ENCODE data around the gene TAF3. TPM values are rescaled to one million over a fixed set of nuclear protein-coding genes. Genes with fewer than 3 reads are reported as not detected.
"Not testable (repeated sequence)": the region's sequence is repeated elsewhere in the genome, so short reads cannot be mapped to it uniquely, and the experiment has no call there.

Gene TAF3
- total RNA-seq, 1 donor from 2014 or later: 11.8 TPM

DNA sequence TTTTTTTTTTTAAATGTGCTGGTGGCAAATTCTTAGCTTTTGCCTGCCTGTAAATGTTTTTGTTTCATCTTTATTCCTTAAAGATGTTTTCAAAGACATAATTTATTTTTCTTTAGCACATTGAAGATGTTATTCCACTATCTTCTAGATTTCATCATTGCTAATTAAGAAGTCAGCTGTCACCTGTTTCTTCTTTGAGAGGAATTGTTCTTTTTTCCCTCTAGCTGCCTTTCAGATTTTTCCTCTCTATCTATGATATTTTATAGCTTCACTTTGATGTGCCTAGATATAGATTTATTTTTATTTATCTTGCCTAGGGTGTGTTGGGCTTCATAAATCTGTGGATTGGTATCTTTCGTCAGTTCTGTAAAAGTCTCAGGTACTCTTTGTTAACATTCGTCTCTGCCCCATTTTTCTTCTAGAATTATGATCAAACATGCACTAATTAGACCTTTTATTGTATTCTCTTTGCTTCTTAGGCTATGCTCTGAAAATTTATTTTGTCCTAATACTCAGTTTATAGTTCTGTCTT is 186.2 kb downstream of the TAF3 start:
- intact Hi-C loops (cut with DNase I): no loop called here
- ATAC-seq (no peak), DNase-seq (ENCODE audit: missing footprints) (no peak)

DNA sequence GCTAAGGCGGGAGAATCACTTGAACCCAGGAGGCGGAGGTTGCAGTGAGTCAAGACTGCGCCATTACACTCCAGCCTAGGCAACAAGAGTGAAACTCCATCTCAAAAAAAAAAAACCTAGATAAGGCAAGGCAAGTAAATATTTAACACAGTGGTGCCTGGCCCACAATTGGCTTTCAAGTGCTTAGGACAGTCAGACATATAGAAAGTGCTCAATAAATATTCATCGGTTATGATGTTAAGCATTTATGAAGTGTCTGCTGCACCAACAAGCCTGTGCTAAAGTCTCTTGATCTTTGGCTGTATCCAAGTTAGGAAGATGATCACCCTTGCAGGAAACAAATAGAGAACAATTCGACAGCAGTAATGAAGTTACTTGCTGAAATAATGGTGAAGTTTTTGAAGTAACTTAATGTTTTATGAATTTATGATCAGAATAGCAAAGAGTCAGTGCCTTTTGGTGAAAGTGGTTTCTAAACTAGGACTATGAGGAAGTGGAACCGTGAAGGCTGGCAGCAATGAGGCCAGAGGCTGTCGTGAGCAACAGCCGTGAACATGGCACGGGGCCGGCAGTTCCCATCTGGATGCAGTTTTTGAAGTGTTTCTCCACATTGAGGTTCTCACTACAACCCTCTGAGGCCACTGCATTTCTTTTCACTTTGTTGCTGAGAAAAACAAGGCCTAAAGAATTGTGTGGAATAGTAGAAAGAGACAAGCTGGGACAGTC is 188.1 kb downstream of the TAF3 start:
- intact Hi-C loops (cut with DNase I): no loop called here
- no peak for ATAC-seq

DNA sequence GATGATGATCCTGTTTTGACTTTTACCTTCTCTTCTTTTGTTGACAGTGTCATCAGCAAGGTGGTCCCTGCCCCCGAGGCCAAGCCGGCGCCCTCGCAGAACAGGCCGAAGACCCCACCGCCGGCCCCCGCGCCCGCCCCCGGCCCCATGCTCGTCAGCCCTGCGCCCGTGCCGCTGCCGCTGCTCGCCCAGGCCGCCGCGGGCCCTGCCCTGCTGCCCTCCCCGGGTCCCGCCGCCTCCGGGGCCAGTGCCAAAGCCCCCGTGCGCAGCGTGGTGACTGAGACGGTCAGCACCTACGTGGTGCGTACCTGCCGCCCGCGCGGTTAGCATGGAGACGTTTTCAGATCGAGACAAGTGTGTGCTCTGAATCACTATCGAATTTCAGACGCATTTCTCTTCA is 190.7 kb downstream of the TAF3 start:
- intact Hi-C loops (cut with DNase I): no loop called here
- ATAC-seq (no peak), DNase-seq (ENCODE audit: missing footprints) (no peak)

More for the DNA sequence above, 188.1 kb downstream of the TAF3 start:
- DNase-seq (ENCODE audit: missing footprints): no peak

DNA sequence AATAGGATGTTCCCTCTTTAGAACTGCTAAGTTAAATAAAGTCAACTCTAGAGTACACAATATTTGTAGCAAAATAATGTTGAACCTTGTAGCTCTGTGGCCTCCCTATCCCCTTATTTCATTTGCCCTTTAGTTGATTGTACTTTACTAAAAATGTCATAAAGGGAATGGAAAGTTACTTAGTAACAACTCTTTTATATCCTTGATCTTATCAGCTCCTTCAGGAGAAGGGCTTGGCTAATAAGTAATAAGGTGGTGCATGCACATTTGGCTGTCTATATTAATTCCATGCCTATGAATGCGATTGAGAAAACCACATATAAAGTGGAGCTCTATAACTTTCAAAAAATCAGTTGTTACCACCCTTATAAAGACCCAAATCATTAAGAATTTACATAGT is 194.7 kb downstream of the TAF3 start:
- intact Hi-C loops (cut with DNase I): no loop called here
- ATAC-seq: no peak

DNA sequence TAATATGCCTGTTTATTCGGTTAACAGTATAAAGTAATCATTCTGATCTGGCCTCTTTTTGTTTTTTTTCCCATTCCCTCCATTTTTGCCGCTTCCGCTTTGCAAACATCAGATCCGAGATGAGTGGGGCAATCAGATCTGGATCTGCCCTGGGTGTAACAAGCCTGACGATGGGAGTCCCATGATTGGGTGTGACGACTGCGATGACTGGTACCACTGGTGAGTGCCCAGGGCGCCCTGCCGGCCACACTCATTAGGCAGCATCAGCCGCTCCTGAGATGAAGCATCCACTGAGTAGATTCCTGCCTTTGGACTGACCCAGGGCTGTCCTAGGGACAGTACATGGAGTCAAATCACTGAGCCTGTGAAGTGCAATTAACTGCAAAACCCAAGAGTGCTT is 195.3 kb downstream of the TAF3 start:
- no peak for ATAC-seq
- no peak for DNase-seq (ENCODE audit: missing footprints)
- intact Hi-C loops (cut with DNase I): no loop called here

More for the DNA sequence above, 194.7 kb downstream of the TAF3 start:
- no peak for DNase-seq (ENCODE audit: missing footprints)

DNA sequence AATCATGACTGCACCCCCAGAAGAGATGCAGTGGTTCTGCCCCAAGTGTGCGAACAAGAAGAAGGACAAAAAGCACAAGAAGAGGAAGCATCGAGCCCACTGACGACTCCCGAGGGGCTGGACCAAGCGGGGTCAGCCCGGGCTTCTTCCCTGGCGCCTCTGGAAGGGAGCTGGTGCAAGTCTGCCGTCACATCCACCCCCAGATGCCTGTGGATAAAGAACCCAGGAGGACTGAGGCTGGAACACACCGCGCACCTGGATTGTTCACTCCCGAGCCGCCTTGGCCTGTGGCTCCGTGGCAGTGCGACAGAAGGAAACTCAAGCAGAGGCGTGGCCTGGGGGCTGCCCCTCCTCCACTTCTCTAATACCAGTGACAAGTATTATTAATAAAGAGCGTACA is 196.3 kb downstream of the TAF3 start:
- DNase-seq (ENCODE audit: missing footprints) (no peak), ATAC-seq (no peak)
- intact Hi-C loops (cut with DNase I): no loop called here

DNA sequence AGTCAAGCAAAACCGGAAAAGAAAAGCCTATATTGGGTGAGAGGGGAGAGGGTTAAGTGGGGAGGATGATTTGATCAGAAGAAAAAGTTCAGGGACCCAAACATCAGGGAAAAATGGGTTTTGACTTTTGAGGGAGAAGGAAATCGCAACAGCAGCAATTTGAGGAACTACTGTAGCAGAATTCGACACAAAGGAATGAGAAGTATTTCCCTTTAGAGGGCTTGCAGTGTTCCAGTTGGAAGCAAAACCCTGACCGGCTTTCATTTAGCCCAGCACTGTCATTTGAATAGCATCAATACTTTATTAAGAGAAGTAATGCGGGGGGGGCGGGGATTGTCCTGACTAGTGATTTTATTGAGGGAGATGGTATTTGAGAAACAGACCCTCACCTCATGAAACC is 199.0 kb downstream of the TAF3 start:
- no peak for DNase-seq (ENCODE audit: missing footprints)
- intact Hi-C loops (cut with DNase I): no loop called here

DNA sequence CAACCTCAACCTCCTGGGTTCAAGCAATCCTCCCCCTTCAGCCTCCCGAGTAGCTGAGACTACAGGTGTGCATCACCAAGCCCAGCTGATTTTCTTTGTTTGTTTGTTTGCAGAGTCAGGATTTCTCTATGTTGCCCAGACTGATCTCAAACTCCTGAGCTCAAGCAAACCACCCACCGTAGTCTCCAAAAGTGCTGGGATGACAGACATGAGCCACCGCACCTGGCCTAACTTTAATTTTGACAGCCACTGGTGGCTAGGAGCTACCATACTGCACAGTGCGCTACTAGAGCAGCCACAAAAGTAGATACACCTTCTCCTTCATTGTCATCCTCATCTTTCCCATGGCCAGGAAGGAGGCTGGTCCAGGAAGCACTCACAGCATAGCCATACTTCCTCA is 205.0 kb downstream of the TAF3 start:
- no peak for DNase-seq (ENCODE audit: missing footprints)
- intact Hi-C loops (cut with DNase I): no loop called here

More for the DNA sequence above, 199.0 kb downstream of the TAF3 start:
- ATAC-seq: no peak

DNA sequence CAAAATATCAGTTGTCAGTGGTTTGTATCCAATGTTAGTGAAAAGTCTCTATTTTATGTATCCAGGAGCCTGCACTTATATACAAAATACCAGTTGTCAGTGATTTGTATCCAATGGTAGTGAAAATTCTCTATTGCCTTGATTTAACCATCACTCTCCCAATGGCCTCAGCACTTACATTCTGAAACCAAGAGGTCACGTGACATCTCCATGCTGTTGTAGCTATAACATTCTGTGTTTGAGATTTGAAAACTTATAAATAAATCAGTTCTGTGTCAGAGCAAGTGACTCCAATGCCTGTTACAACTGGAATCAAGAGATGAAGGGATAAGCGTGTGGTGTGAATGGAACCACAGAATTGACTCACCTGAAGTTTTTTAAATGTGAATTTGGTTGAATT is 205.5 kb downstream of the TAF3 start:
- intact Hi-C loops (cut with DNase I): no loop called here
- ATAC-seq: no peak
- DNase-seq (ENCODE audit: missing footprints): no peak

More for the DNA sequence above, 205.0 kb downstream of the TAF3 start:
- ATAC-seq: no peak

DNA sequence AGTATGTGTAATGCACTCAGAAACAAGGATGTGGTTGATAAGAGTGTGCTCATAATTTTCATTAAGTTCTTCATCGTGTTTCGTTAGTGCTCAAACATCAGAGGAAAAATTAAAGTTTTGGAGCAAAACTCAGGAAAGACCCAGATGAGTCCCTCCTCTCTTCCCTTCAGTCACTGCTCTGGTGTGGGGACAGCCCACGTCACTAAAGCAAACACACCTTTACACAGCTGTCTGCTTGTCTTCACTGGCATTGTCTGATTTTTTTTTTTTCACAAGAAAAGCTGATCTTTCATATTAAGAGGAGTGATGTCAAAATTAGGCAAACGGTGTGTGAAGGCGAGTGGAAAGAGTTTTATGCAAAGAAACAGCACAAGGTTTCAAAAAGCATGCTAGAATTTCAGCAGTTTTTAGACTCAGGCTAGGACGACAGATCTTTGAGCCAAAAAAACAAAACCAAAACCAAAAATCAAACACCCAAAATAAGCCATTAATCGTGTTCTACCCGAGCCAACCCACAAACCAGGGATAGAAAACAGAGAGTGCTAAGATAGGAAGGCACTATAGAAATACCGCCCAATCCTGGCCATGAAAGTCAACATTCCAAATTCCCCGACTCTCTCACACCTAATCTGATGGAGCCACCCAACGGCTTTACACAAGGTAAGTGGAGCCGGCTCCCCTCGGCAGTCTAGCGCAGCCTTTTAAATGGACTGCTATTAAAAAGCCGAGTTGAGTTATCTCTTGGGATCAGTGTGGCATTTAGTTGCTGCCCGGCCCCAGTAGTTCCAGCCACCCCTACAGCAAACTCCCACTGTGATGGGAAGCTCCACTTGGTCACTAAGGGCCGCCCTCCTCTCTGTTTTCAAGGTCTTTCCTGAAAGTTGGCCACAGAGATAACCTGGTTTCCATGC is 208.3 kb downstream of the TAF3 start:
- intact Hi-C loops (cut with DNase I): no loop called here
- ATAC-seq (no peak), DNase-seq (ENCODE audit: missing footprints) (no peak)

DNA sequence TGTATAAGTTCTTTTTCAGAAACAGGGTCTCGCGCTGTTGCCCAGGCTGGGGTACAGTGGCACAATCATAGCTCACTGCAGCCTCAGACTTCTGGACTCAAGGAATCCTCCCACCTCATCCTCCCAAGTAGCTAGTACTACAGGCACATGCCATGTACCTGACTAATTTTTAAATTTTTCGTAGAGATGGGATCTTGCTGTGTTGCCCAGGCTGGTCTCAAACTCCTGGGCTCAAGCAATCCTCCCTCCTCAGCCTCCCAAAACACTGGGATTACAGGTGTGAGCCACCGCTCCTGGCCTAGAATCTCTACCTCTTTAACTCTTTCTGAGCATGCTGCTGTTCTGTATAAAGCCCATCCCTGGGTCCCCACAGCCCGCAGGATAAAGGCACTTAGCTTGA is 212.9 kb downstream of the TAF3 start:
- intact Hi-C loops (cut with DNase I); DNase-seq (ENCODE audit: missing footprints); ATAC-seq: not testable (repeated sequence)

DNA sequence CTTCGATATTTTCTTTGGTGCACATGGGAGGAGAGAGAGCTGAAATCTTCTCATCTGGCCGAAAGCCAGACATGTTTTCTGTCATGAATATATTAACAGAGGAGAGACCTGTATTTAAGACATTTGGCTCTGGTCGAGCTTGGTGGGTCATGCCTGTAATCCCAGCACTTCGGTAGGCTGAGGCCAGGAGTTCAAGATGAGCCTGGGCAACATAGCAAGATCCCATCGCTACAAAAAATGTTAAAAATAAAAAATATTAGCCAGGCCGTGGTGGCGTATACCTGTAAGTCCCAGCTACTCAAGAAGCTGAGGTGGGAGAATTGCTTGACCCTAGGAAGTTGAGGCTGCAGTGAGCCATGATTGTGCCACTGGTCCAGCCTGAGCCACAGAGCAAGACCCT is 214.3 kb downstream of the TAF3 start:
- ATAC-seq (no peak), DNase-seq (ENCODE audit: missing footprints) (no peak)
- intact Hi-C loops (cut with DNase I): no loop called here

DNA sequence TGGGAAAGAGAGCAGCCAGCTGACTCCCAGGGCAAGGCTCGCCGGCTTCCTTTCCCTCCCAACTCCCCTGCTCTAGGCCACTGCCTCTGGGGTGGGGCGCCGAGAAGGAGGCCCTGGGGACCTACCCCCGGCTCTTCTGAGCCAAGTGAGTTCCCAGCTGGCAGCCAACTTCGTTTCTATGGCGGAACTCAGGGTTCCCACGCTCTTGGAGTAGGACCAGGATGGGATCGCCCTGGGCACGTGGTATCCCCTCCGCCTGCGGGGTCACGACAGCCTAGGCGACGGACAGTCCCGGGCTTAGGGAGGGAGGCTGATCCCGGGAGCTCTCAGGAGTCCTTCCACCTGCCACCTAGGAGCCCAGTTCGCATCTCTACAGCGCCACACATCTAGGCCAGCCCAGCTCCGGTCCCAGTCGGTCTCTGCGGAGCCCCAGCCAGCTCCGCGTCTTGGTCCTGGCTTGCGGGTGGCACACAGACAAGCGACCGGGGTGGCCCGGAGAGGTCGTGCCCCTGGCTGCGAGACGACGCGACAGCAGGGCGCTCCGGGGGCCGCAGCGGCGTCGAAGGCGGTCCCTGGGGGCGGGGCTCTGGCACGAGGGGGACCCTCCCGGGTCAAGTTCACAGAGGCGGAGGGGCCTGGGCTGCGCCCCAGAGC is 215.6 kb downstream of the TAF3 start:
- intact Hi-C loops (cut with DNase I): no loop called here
- peak; percentile 37 for ATAC-seq
- no peak for DNase-seq (ENCODE audit: missing footprints)

DNA sequence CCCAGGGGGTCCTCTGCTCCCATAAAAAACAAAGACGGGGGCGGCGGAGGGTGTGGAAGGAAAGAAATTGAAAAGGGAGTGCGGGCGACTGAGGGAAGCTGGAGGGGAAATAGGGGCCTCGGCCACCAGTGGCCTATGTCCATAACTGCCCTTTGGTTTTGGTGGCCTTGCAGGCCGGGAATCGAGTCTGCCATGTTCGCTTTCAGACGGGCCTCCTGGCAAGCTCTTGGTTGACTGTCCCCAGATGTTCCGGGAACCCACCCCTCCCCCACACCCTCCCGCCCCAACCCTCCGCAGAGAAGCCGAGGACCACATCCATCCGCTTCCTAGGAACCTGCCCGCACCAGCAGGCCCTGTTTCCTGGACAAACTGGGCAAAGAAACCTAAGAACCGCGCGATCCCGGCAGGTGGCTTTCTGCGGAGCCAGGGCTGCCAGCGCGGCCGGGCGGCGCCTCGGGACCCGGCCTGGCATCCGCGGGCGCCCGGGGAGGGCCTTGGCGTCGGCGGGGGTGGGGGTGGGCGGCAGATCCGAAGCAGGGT is 216.2 kb downstream of the TAF3 start:
- no peak for ATAC-seq
- no peak for DNase-seq (ENCODE audit: missing footprints)
- intact Hi-C loops (cut with DNase I): no loop called here

DNA sequence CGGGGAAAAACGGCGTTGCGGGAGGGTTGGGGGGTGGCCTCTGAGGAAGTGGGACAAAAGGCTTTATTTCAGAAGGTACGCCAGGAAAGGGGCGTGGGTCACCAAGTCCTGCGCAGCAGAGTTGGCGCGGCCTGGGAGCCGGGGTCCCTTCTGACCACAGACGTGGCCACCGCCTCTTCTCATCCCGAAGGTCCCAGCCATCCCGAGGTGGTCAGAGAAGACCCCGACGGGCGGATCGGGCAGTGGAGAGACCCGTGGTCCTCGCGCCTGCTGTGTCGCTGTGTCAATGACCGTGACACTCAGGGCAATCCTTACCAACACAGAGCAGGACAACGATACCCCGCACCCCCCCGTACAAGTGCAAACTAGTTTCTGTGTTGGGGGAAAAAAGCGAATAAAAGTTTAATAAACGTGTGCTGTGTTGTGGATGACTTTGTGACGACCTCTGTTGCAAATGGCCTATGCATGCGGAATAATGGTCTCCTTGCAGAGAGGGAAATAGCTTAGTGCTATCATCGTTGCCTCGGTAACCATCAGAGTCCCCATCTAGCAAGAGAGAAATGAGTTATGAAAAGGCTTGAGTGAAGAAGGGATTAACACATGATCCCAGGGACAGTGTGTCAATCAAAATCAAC is 216.8 kb downstream of the TAF3 start:
- no peak for ATAC-seq
- intact Hi-C loops (cut with DNase I): no loop called here
- no peak for DNase-seq (ENCODE audit: missing footprints)

DNA sequence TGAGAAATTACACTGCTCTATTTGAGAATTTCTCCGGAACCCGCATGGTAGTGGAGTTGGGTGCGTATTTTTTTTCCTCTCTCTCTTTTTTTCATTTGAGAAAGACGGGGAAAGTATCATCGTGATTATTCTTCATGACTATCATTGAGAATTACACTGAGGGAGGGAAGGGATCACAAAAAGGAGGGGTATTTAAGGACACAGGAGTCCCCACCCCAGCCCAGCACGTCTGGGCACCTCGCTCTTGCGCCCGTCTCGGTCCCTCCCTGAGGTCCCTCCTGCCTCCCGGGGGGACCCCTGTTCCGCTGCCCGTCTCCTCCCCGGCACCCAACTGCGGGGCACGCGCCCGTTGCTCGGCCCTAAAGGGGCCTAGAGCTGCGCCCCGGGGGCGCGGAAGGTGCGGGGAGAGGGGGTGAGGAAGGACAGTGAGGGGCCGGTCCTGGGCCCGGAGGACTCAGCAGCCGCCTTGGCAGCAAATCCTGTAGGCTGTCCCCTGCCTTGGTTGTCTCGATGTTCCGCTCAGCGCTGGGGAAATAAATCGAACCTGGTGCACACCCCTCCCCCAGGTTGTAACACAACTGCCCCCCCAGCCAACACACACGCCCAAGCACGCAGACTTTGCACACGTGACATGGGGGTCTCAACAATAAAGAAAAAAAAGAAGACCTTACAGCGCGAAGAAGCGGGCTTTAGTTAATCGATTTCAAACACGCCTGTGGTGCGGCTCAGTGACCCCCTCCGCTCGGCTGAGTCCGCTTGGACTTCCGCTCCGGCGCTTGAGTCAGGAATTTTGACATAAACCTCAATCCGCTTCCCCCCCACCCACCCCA is 217.6 kb downstream of the TAF3 start:
- ATAC-seq: no peak
- intact Hi-C loops (cut with DNase I): no loop called here
- no peak for DNase-seq (ENCODE audit: missing footprints)

DNA sequence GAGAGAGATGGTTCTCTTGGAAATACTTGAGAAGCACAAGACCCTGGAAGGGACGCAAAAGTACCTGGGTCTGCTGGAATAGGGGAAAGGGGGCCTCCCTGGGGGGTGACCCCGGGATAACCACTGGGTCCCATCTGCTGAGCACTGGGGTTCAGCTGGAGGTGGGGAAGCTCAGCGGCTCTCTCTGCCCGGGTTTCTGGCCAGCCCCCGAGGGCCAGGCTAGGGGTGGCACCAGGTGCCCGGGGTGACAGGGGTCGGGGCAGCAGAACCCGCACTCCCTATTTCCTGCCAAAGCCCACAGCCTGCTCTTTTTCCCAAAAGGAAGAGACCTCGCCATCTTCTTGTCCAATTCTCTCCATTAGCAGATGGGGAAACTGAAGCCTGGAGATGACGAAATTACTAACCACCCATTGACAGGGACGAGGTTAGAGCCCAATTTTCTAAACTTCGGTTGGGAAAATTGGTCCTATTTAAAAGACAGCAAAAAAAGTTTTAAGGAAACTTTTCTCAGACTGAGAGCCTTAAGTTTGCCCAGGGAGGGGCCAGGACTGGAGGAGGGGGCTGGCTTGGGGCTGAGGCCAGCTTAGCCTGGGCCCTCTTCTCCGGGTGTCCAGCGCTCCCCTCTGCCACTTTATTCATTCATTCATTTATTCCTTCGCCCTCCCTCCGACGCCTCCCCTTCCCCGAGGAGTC is 218.3 kb downstream of the TAF3 start:
- no peak for ATAC-seq
- DNase-seq (ENCODE audit: missing footprints): no peak
- intact Hi-C loops (cut with DNase I): no loop called here
